ENCODE data around the gene BORCS5.

- no peak for TF ChIP-seq CTCF (IDR thresholded peaks at IDR 0.05)
- TF ChIP-seq POLR2A (IDR thresholded peaks at IDR 0.05) = no peak
Observed at GRCh38 chr12:12482959-12483358, 126.1 kb downstream of the BORCS5 start.
